ENCODE measurements around the gene TBC1D24. TPM values are rescaled to one million over a fixed set of nuclear protein-coding genes. Genes with fewer than 3 reads are reported as not detected.

Gene TBC1D24
- total RNA-seq, 4 donors from 2014 or later: 8.7 to 14.8 (median 9.9) TPM

- intact Hi-C loops (cut with DNase I; ENCODE audit: low total_unique reads) (loop anchor here (10.0 kb wide), 1 partner anchor 250 kb away; the partner anchor contains the start of gene RNPS1), in situ Hi-C loops (cut with MboI; ENCODE audit: low sequenced_read_pairs in 4 of 4) (no loop called here)
- Histone ChIP-seq H3K27ac (peak overlapping the region; percentile 98 to 100 (median 98)), H3K36me3 (no peaks in the 10 kb centered on the region), H3K4me1 (peaks cover 53 to 57% of the 10 kb centered on the region in 2 donors), H3K9me3 (no peaks in the 10 kb centered on the region), H3K27me3 (no peaks in the 10 kb centered on the region), H3K4me3 (peak overlapping the region; percentile 83 to 100 (median 88))
- ATAC-seq (peak in 1 of 2 donors; percentile 15), DNase-seq (peak in 1 of 2 donors; percentile 56)
- peak; percentile 3 to 28 for TF ChIP-seq POLR2A (IDR thresholded peaks at IDR 0.05)
- TF ChIP-seq, protein P1, sequence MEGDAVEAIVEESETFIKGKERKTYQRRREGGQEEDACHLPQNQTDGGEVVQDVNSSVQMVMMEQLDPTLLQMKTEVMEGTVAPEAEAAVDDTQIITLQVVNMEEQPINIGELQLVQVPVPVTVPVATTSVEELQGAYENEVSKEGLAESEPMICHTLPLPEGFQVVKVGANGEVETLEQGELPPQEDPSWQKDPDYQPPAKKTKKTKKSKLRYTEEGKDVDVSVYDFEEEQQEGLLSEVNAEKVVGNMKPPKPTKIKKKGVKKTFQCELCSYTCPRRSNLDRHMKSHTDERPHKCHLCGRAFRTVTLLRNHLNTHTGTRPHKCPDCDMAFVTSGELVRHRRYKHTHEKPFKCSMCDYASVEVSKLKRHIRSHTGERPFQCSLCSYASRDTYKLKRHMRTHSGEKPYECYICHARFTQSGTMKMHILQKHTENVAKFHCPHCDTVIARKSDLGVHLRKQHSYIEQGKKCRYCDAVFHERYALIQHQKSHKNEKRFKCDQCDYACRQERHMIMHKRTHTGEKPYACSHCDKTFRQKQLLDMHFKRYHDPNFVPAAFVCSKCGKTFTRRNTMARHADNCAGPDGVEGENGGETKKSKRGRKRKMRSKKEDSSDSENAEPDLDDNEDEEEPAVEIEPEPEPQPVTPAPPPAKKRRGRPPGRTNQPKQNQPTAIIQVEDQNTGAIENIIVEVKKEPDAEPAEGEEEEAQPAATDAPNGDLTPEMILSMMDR (IDR thresholded peaks at IDR 0.05 in 4 of 5, conservative IDR thresholded peaks at IDR 0.05 in 1 of 5): no peak
Observed at GRCh38 chr16:2514333-2515179, 39.6 kb downstream of the TBC1D24 start.

DNA sequence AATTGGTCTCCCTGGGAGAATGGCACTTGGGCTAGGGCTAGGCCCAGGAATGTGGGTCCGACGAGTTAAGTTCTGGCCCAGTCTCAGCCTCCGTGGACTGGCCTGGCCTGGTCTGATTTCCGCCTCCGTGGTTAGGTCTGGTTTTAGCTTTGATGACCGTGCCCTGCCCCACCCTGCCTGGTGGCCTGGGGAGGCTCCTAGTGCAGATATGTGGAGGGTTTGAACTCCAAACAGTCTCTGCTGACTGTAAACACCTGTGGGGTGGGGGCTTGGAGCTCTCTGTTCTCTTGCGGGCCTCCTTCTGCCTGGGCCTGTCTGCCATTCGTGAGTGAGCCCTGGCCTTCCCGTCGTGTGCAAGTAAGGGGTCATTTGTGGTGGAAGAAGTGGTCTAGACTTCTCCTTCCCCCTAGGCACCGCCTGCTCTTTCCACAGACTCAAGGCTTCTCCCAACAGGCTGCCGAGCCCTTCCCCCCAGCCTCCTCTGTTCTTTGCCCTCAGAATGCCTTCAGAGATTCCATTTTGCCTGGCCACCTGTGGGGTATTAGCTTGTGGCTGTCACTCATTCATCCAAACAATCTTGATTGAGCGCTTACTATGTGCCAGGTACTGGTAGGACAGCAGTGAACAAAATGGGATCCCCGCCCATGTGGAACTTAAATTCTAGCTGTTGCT, 40.4 kb downstream of the TBC1D24 start:
- in situ Hi-C loops (cut with MboI; ENCODE audit: low sequenced_read_pairs in 4 of 4): no loop called here
- Histone ChIP-seq H3K27me3 (no peaks in the 10 kb centered on the region), H3K4me3 (peak overlapping the region; percentile 83 to 100 (median 88)), H3K4me1 (peaks cover 55 to 61% of the 10 kb centered on the region in 2 donors), H3K36me3 (no peaks in the 10 kb centered on the region), H3K27ac (peak overlapping the region; percentile 98 to 100 (median 98)), H3K9me3 (no peaks in the 10 kb centered on the region)
- DNase-seq (no peak), ATAC-seq (no peak)
- intact Hi-C loops (cut with DNase I; ENCODE audit: low total_unique reads): loop anchor here (10.0 kb wide), 1 partner anchor 251 kb away; the partner anchor contains the start of gene RNPS1
- TF ChIP-seq, protein P1 (IDR thresholded peaks at IDR 0.05 in 4 of 5, conservative IDR thresholded peaks at IDR 0.05 in 1 of 5): no peak
- TF ChIP-seq POLR2A (IDR thresholded peaks at IDR 0.05): no peak

DNA sequence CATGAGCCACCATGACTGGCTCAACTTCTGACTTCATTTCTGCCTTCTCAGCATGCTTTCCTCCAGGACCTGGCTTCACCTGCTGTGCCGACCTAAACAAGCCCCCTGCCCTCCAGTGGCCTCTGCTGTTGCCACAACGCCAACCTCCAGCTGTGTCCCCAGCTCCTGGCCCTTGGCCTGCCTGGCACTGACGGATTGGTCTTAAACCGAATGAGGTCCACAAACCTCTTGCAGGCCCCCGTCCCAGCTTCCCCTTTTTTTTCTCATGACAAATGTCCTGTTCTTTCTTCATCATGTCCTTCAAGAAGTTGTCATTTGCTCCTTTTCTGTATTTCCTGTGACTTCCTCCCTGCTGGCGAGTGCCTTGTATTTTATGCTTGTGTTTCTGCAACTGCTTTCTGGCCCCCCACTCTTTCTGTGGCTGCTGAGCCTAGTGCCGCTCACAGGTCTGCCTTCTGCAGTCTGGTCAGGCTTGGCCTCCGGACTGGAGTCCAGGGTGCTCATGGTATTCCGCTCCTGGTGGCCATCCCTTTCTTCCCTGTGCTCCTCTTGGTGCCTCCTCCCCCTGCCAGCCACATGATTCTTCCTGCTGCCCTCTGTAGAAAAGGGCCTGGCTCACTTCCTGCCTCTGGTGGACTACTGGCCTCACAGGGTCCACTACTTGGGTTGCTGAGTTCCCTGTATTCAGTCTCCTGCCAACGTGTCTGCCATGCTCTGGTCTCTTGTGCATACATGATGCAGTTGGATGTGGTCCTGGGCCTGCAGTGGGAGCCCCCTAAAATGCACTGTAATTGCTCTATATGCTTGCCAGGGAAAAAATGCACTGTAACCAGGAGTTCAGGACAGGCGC, 41.7 kb downstream of the TBC1D24 start:
- Histone ChIP-seq H3K4me1 (peaks cover 64 to 70% of the 10 kb centered on the region in 2 donors), H3K4me3 (peak overlapping the region; percentile 5 to 88 (median 53)), H3K27me3 (no peaks in the 10 kb centered on the region), H3K27ac (peak overlapping the region; percentile 98 to 100 (median 98)), H3K9me3 (no peaks in the 10 kb centered on the region), H3K36me3 (no peaks in the 10 kb centered on the region)
- no peak for DNase-seq
- intact Hi-C loops (cut with DNase I; ENCODE audit: low total_unique reads): loop anchor here (10.0 kb wide), 1 partner anchor 252 kb away; the partner anchor contains the start of gene RNPS1
- ATAC-seq: no peak
- TF ChIP-seq, protein P1 (IDR thresholded peaks at IDR 0.05 in 4 of 5, conservative IDR thresholded peaks at IDR 0.05 in 1 of 5): no peak
- TF ChIP-seq POLR2A (IDR thresholded peaks at IDR 0.05): no peak
- in situ Hi-C loops (cut with MboI; ENCODE audit: low sequenced_read_pairs in 4 of 4): no loop called here

DNA sequence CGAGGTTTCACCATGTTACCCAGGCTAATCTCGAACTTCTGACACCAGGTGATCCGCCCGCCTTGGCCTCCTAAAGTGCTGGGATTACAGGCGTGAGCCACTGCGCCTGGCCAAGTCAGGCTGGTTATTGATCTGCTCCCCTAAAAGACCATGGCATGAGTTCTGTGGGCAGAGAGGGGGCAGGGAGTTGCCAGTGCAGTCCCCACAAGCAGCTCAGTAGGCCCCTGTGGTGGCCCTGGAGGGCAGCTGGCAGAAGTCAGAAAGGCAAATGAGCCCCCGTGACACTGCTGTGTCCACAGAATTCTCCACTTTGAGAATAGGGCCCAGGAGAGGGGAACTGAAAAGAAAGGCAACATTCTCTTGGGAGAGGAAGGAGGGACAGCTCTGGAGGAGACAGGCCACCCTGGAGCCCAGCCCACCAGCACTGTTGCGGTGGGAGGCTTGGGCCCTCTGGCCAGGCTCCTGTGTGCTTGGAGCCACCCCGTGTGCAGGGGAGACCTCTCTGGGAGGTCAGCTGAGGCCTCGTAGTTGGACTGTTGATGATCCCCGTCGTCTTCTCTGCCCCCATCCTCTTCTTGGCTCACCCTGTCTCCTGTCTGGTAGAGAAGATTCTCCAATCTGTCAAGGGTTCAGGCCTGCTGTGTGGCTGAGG, 43.2 kb downstream of the TBC1D24 start:
- in situ Hi-C loops (cut with MboI; ENCODE audit: low sequenced_read_pairs in 4 of 4): no loop called here
- TF ChIP-seq POLR2A (IDR thresholded peaks at IDR 0.05): no peak
- TF ChIP-seq, protein P1 (IDR thresholded peaks at IDR 0.05 in 4 of 5, conservative IDR thresholded peaks at IDR 0.05 in 1 of 5): no peak
- intact Hi-C loops (cut with DNase I; ENCODE audit: low total_unique reads): loop anchor here (10.0 kb wide), 1 partner anchor 253 kb away; the partner anchor contains the start of gene RNPS1
- ATAC-seq (no peak), DNase-seq (no peak)
- Histone ChIP-seq H3K36me3 (no peaks in the 10 kb centered on the region), H3K9me3 (no peaks in the 10 kb centered on the region), H3K4me3 (no peak overlapping the region), H3K27ac (peak overlapping the region; percentile 98 to 100 (median 98)), H3K27me3 (no peaks in the 10 kb centered on the region), H3K4me1 (peaks cover 60 to 65% of the 10 kb centered on the region in 2 donors)
